ENCODE results near the gene MCCD1. TPM values are rescaled to one million over a fixed set of nuclear protein-coding genes. Genes with fewer than 3 reads are reported as not detected.

The MCCD1 gene, protein sequence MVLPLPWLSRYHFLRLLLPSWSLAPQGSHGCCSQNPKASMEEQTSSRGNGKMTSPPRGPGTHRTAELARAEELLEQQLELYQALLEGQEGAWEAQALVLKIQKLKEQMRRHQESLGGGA
- total RNA-seq = not detected
- polyA plus RNA-seq (2013, experiment 1 of 2) = not detected
- 0.10 TPM for polyA plus RNA-seq (2013, experiment 2 of 2)
- total RNA-seq = 0 to 0.12 (median 0) reads per million in 172 experiments

DNA sequence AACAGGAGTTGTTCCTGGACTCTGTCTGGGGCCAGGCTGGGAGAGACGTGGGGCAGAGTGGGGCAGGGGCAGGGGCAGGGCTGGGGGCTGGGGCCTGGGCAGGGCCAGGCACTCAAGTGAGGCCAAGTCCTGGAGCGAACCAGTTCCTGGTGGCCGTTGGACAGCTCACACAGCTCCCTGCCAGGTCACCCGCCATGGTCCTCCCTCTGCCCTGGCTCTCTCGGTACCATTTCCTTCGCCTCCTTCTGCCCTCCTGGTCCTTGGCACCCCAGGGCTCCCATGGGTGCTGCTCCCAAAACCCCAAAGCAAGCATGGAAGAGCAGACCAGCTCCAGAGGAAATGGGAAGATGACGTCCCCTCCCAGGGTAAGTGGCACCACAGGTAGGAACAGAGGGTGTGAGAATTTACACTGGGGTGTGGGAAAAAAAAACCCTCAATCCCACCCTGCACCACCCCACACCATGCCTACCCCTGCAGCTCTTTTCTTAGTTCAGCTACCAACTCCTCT, at the start of gene MCCD1:
Gene MCCD1, plus strand, starts transcription at position 142 of the 508 bp plus-strand sequence. Its CDS starts 53 bp downstream, at position 195.
- ChIA-PET POLR2A (interaction anchor here (1.1 to 3.3 kb wide), 3 partner anchors 10 to 70 kb away, joined by 3 to 14 read pairs (median 5); partner anchors contain the start of gene DDX39B), CTCF (interaction anchor here (0.6 to 1.0 kb wide), 3 partner anchors 12 to 69 kb away, joined by 3 to 4 read pairs (median 3); no protein-coding TSS in a partner anchor)
- no peak for TF ChIP-seq CTCF (IDR thresholded peaks at IDR 0.05)
- intact Hi-C loops (cut with DNase I, micrococcal nuclease) = no loop called here
- Mint-ChIP-seq H3K36me3 (ENCODE audit: low read depth) (peaks cover 57% of the 10 kb centered on the region), H3K4me1 (ENCODE audit: low read depth) (no peaks in the 10 kb centered on the region), H3K9me3 (no peaks in the 10 kb centered on the region), H3K27ac (no peak within 1 kb of the TSS), H3K4me3 (peak within 1 kb of the TSS; percentile 20), H3K27me3 (no peaks in the 10 kb centered on the region)
- Histone ChIP-seq H3K9me3 (ENCODE audit: control insufficient read depth in 1 of 2, insufficient read depth in 1 of 2, low read length in 2 of 2) (no peaks in the 10 kb centered on the region), H3K27me3 (ENCODE audit: control insufficient read depth in 1 of 2, insufficient read depth in 2 of 2, low read length in 2 of 2) (no peaks in the 10 kb centered on the region), H3K4me1 (ENCODE audit: insufficient read depth, low read length) (no peaks in the 10 kb centered on the region), H3K27ac (ENCODE audit: low read depth in 1 of 2, low read length in 2 of 2) (no peak within 1 kb of the TSS), H3K36me3 (ENCODE audit: insufficient read depth, low read length) (peaks cover 43% of the 10 kb centered on the region), H3K4me3 (ENCODE audit: low read length) (no peak within 1 kb of the TSS)
- DNase-seq (no peak), ATAC-seq (ENCODE audit: poor library complexity) (no peak)

GRCh38 chr6:31479151-31479932, 49.4 kb upstream of the MCCD1 start:
- no peaks in the 10 kb centered on the region for H3K27me3 ChIP-seq (ENCODE audit: control insufficient read depth in 1 of 2, insufficient read depth in 2 of 2, low read length in 2 of 2)
- H3K9me3 Mint-ChIP-seq = no peaks in the 10 kb centered on the region
- H3K9me3 ChIP-seq (ENCODE audit: control insufficient read depth in 1 of 2, insufficient read depth in 1 of 2, low read length in 2 of 2) = no peaks in the 10 kb centered on the region
- no peak for TF ChIP-seq CTCF (IDR thresholded peaks at IDR 0.05)
- ChIA-PET POLR2A (interaction anchor here (0.6 kb wide), 1 partner anchor 10 kb away, joined by 3 read pairs; no protein-coding TSS in a partner anchor), CTCF (no interaction called here)
- H3K27ac Mint-ChIP-seq = no peak overlapping the region
- no peak overlapping the region for H3K27ac ChIP-seq (ENCODE audit: low read depth in 1 of 2, low read length in 2 of 2)
- H3K4me1 Mint-ChIP-seq (ENCODE audit: low read depth) = peaks cover 11% of the 10 kb centered on the region
- peaks cover 8% of the 10 kb centered on the region for H3K4me1 ChIP-seq (ENCODE audit: insufficient read depth, low read length)
- H3K27me3 Mint-ChIP-seq = no peaks in the 10 kb centered on the region
- no peaks in the 10 kb centered on the region for H3K36me3 Mint-ChIP-seq (ENCODE audit: low read depth)
- H3K4me3 Mint-ChIP-seq = no peak overlapping the region
- no peaks in the 10 kb centered on the region for H3K36me3 ChIP-seq (ENCODE audit: insufficient read depth, low read length)
- intact Hi-C loops (cut with DNase I, micrococcal nuclease) = no loop called here
- ATAC-seq (ENCODE audit: poor library complexity) = no peak
- no peak overlapping the region for H3K4me3 ChIP-seq (ENCODE audit: low read length)
- DNase-seq = no peak

GRCh38 chr6:31479933-31480535, 48.7 kb upstream of the MCCD1 start:
- no peaks in the 10 kb centered on the region for H3K9me3 Mint-ChIP-seq
- Histone ChIP-seq H3K4me3 (ENCODE audit: low read length) (no peak overlapping the region), H3K27ac (ENCODE audit: low read depth in 1 of 2, low read length in 2 of 2) (no peak overlapping the region), H3K4me1 (ENCODE audit: insufficient read depth, low read length) (peaks cover 2% of the 10 kb centered on the region), H3K36me3 (ENCODE audit: insufficient read depth, low read length) (no peaks in the 10 kb centered on the region), H3K27me3 (ENCODE audit: control insufficient read depth in 1 of 2, insufficient read depth in 2 of 2, low read length in 2 of 2) (no peaks in the 10 kb centered on the region), H3K9me3 (ENCODE audit: control insufficient read depth in 1 of 2, insufficient read depth in 1 of 2, low read length in 2 of 2) (no peaks in the 10 kb centered on the region)
- no peak for ATAC-seq (ENCODE audit: poor library complexity)
- H3K27ac Mint-ChIP-seq = no peak overlapping the region
- CTCF ChIA-PET = no interaction called here
- no peak for TF ChIP-seq CTCF (IDR thresholded peaks at IDR 0.05)
- no peaks in the 10 kb centered on the region for H3K27me3 Mint-ChIP-seq
- DNase-seq = no peak
- POLR2A ChIA-PET = no interaction called here
- no peaks in the 10 kb centered on the region for H3K36me3 Mint-ChIP-seq (ENCODE audit: low read depth)
- peaks cover 5% of the 10 kb centered on the region for H3K4me1 Mint-ChIP-seq (ENCODE audit: low read depth)
- no peak overlapping the region for H3K4me3 Mint-ChIP-seq
- intact Hi-C loops (cut with DNase I, micrococcal nuclease) = no loop called here

Measured in CD4-positive, alpha-beta T cell (primary cell).